T-helper 17 cell (primary cell): Measurements from ENCODE around the gene IST1. TPM values are rescaled to one million over a fixed set of nuclear protein-coding genes. Genes with fewer than 3 reads are reported as not detected.
"Not testable (repeated sequence)": the region's sequence is repeated elsewhere in the genome, so short reads cannot be mapped to it uniquely, and the experiment has no call there.

Experiments used
- ATAC-seq: fragments of 150-1000 bp; cut with Tn5 transposase; 2 replicates; pipeline ENCODE4 v1.10.0; 2021; ENCODE audit warnings: mild to moderate bottlenecking, moderate library complexity
- DNase-seq, 3 donors: peaks; one replicate each; pipeline versions ENCODE4 v3.0.0 to v3.0.0-alpha.2; 2020 to 2021
- H3K9me3 ChIP-seq: one replicate; pipeline ENCODE4 v1.7.0; 2013; ENCODE audit warnings: low read length, mild to moderate bottlenecking; ENCODE audit not compliant: control insufficient read depth, poor library complexity, severe bottlenecking
- H3K27ac Mint-ChIP-seq: one replicate; pipeline ENCODE4 v1.8.0; 2022; ENCODE audit warnings: mild to moderate bottlenecking, moderate library complexity, mixed read lengths
- H3K27me3 Mint-ChIP-seq: one replicate; pipeline ENCODE4 v1.8.0; 2022; ENCODE audit warnings: mixed read lengths
- H3K36me3 Mint-ChIP-seq: one replicate; pipeline ENCODE4 v1.8.0; 2022; ENCODE audit warnings: low read depth, mixed read lengths
- H3K4me1 Mint-ChIP-seq: one replicate; pipeline ENCODE4 v1.8.0; 2022; ENCODE audit warnings: mild to moderate bottlenecking, mixed read lengths
- H3K4me3 Mint-ChIP-seq: one replicate; pipeline ENCODE4 v1.8.0; 2022; ENCODE audit warnings: mild to moderate bottlenecking, moderate library complexity, mixed read lengths
- total RNA-seq, 4 donors: library from RNA in 2 of 4; stranded (reverse) in 2 of 4; gene quantifications; one replicate each; pipeline ENCODE4 v1.2.3 and lab custom pipeline; 2022 to 2026

IST1 gene
- total RNA-seq, 2 donors from 2014 or later: 262 to 283 TPM

DNA sequence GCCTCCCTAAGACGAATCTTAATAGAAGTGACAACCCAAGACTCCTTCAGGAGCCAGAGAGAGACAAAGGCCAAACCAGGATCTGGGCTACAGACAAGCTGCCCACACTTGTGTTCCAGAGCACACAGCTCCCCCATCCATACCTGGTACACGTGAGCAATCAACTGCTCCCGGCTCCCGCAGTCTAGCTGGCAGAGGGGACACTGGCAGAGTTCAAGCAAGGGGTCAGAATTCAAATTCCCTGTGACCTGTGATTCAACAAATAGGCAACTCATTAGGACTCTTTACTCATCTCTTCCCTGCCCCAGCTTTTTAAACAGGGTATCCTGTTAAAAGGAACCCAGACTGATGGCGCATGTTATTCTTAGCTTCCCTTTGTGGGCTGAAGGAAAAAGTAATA is 31.3 kb upstream of the IST1 start:
- Mint-ChIP-seq H3K27me3 (no peaks in the 10 kb centered on the region), H3K36me3 (peaks cover 9% of the 10 kb centered on the region), H3K4me1 (peaks cover 16% of the 10 kb centered on the region), H3K4me3 (no peak overlapping the region), H3K27ac (no peak overlapping the region)
- ATAC-seq (no peak), DNase-seq (no peak)
- H3K9me3 ChIP-seq: no peaks in the 10 kb centered on the region

DNA sequence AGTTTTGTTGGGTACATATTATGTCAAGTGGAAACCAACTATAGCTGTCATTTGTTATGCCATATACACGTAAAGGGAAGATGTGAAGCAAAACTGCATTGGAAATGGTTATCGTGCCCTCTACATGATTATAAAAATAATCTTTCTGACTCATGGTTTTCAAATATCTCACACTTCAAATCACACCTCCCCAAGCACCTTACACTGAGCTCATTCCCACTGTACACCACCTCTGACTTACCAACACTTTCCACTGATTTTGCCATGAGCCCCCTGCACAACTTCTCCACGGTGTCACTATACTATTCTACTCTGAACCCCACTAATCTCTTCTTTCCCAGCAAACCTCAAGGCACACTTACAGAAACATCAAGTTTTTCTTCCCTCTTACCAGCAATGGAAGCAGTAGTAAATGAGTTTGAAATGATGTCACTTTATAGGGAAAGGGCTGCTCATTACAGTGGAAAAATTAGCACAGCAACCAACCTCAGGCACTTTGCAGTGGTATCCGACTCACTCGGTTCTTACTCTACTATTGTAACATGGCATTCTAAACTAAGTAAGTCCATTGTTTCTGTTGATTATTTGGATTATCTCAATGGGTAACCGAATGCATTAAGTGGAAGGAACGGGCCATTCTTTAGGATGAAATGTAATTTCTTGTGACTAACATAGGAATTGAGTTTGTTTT is 30.0 kb upstream of the IST1 start:
- Mint-ChIP-seq H3K27ac (no peak overlapping the region), H3K27me3 (no peaks in the 10 kb centered on the region), H3K36me3 (peaks cover 9% of the 10 kb centered on the region), H3K4me3 (no peak overlapping the region), H3K4me1 (peaks cover 17% of the 10 kb centered on the region)
- no peaks in the 10 kb centered on the region for H3K9me3 ChIP-seq
- no peak for ATAC-seq
- no peak for DNase-seq

DNA sequence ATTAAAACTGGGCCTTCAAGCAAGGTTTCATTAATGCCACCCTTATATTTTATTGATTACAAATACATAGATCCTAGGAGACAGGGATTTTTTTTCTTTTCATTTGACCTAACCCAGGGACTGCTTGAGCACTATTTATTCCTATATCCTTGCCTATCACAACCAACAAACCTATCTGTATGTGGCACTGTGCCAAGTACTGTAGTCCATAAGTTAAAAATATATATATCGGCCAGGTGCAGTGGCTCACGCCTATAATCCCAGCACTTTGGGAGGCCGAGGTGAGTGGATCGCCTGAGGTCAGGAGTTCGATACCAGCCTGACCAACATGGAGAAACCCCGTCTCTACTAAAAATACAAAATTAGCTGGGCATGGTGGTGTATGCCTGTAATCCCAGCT is 28.2 kb upstream of the IST1 start:
- not testable (repeated sequence) for H3K9me3 ChIP-seq, H3K4me3 Mint-ChIP-seq, DNase-seq, H3K27ac Mint-ChIP-seq, H3K27me3 Mint-ChIP-seq, ATAC-seq, H3K36me3 Mint-ChIP-seq
- H3K4me1 Mint-ChIP-seq: peaks cover 16% of the 10 kb centered on the region

DNA sequence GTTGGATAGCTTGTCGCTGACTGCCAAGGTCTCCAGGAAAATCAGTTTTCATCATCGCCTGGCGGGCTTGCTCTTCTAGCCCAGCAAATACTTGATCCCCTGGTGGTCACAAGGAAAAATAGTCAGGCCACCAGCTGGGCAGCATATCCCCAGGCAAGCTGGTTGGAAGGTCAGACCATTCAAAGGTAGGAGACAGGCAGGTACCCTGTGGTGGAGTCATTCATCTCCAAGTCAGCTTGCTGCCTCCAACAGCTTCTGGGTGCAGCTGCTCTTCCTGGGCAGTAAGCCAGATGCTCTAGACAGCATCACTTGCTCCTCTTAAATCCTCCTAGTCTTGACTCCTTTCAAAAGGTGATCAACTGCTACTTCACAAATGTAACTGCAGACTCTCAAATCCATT is 27.4 kb upstream of the IST1 start:
- no peaks in the 10 kb centered on the region for H3K27me3 Mint-ChIP-seq
- no peak overlapping the region for H3K4me3 Mint-ChIP-seq
- peaks cover 16% of the 10 kb centered on the region for H3K4me1 Mint-ChIP-seq
- no peak for ATAC-seq
- H3K9me3 ChIP-seq: no peaks in the 10 kb centered on the region
- DNase-seq: no peak
- H3K36me3 Mint-ChIP-seq: peaks cover 9% of the 10 kb centered on the region
- peak overlapping the region; percentile 11 for H3K27ac Mint-ChIP-seq

DNA sequence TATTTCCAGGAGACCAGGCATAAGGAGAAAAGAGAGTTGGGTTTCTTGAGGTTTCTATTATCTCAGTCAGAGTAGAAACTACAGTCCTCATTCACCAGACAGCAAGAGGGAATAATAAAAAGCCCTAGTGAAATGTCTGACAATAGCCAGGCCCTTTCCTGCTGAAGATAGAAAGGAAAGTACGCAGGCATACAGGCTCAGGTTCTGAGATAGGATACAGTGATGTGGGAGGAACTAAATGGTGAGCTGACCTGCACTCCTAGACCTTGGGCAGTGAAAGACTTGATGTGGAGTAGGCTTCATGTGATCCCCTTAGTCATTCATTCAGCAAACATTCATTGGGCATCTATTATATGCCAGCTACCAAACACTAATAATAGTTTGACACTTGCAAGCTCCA is 26.2 kb upstream of the IST1 start:
- Mint-ChIP-seq H3K27me3 (no peaks in the 10 kb centered on the region), H3K27ac (no peak overlapping the region), H3K4me1 (peaks cover 16% of the 10 kb centered on the region), H3K4me3 (no peak overlapping the region), H3K36me3 (peaks cover 9% of the 10 kb centered on the region)
- no peaks in the 10 kb centered on the region for H3K9me3 ChIP-seq
- DNase-seq (no peak), ATAC-seq (no peak)

DNA sequence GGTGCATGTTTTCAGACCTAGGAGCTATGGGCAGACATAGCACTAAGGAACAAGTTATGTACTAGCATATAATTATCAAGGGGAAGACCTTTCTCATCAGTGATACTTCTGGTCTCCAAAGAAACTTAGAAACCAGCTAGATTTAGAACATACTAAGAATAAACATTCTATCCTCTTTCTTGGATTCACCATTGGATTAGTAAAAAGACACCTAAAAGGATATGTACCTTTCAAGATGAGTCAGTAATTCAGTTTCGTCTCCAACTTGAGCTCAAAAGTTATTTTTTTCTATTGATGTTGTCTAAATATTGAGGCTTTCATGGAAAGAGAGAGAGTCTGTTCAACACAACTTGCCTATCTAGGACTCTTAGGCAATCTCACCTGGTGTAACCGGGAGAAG is 24.5 kb upstream of the IST1 start:
- H3K36me3 Mint-ChIP-seq: peaks cover 2% of the 10 kb centered on the region
- no peaks in the 10 kb centered on the region for H3K9me3 ChIP-seq
- peaks cover 16% of the 10 kb centered on the region for H3K4me1 Mint-ChIP-seq
- ATAC-seq: no peak
- no peak overlapping the region for H3K4me3 Mint-ChIP-seq
- no peaks in the 10 kb centered on the region for H3K27me3 Mint-ChIP-seq
- H3K27ac Mint-ChIP-seq: no peak overlapping the region
- DNase-seq: no peak

DNA sequence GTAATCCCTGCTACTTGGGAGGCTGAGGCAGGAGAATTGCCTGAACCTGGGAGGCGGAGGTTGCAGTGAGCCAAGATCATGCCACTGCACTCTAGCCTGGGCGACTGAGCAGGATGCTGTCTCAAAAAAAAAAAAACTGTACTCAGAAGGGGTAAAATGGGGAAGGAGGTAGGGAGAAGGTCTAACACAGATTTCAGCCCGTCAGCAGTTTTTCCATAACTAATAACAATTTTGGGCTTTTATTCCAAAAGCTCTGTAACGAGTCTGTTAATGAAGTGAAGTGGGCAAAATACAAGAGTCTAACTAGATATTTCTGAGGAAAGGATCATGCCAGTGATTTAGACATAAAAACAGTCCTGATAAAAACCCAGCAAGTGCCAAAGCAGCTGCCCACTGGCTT is 22.1 kb upstream of the IST1 start:
- Mint-ChIP-seq H3K4me3 (no peak overlapping the region), H3K27me3 (no peaks in the 10 kb centered on the region), H3K27ac (no peak overlapping the region), H3K4me1 (peaks cover 12% of the 10 kb centered on the region), H3K36me3 (peaks cover 2% of the 10 kb centered on the region)
- DNase-seq: no peak
- H3K9me3 ChIP-seq: no peaks in the 10 kb centered on the region
- ATAC-seq: no peak

DNA sequence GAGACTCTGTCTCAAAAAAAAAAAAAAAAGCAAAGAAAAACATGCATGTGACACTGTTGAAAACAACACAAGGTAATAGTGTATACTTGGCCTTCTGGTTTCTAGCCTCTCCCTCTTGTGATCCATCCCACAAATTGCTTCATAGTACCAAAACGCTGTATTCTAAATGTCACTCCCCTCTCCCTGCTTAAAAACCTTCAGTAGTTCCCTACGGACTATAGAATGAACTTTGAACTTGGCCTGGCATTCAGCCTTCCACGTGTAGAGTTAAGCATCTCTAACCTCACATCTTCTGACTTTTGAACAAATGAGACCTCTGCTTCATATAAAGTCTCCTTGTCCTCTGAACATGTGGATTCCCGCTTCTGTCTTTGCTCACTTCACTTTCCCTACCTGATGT is 16.4 kb upstream of the IST1 start:
- DNase-seq (no peak), ATAC-seq (no peak)
- Mint-ChIP-seq H3K27ac (no peak overlapping the region), H3K4me3 (no peak overlapping the region), H3K27me3 (no peaks in the 10 kb centered on the region), H3K4me1 (peaks cover 43% of the 10 kb centered on the region), H3K36me3 (peaks cover 10% of the 10 kb centered on the region)
- H3K9me3 ChIP-seq: no peaks in the 10 kb centered on the region

DNA sequence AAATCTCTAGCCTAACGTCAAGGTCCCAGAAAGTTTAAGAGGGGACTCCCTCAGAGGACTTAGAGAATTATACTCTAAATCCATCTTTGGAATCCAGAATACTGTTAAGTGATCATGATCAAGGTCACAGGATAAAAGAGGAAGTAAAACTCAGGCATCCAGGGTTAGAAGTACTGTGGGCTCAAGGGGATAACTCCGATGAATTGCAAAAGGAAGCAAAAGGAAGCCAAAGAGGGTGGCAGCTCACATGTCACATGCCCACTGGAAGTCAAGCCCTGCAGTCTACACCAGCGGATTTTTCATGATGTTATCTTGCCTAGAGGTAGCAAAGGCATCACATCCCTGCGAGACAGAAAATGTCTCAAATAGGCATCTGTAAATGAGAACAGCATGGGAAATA is 15.2 kb upstream of the IST1 start:
- no peaks in the 10 kb centered on the region for H3K9me3 ChIP-seq
- H3K4me3 Mint-ChIP-seq: peak overlapping the region; percentile 78
- peaks cover 12% of the 10 kb centered on the region for H3K36me3 Mint-ChIP-seq
- no peaks in the 10 kb centered on the region for H3K27me3 Mint-ChIP-seq
- DNase-seq: no peak
- no peak overlapping the region for H3K27ac Mint-ChIP-seq
- ATAC-seq: no peak
- H3K4me1 Mint-ChIP-seq: peaks cover 49% of the 10 kb centered on the region

DNA sequence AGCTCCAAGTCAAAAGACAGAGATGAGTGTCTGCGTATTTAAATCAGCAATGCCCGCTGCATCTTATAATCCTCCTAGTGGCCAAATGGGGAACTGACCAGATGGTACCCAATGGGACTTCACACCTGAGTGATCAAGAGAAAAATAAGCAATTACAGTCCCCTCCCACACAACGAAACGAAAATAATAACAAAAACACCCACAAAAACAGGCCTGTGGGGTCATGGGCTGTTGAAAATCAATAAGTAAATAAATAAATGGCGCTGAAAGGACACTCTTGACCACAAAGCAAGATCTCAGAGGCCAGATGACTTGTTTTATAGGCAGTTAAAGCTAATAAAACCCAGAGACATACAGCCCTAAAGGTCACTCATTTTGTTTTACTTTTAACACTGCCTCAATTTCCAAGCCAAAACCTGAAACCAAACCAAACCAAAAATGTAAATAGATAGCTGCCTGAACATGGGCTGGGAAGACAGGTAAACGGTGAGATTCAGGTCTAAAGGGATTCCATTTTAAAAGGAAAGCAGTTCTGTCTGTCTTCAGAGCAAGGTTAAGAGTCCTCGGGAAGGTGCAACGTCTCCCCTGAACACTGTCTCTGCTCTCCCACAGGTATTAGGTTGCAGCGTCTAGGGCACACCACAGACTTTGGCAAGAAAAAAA is 12.7 kb upstream of the IST1 start:
- Mint-ChIP-seq H3K27me3 (no peaks in the 10 kb centered on the region), H3K4me3 (peak overlapping the region; percentile 91), H3K36me3 (peaks cover 10% of the 10 kb centered on the region), H3K4me1 (peaks cover 48% of the 10 kb centered on the region), H3K27ac (peak overlapping the region; percentile 89)
- peak; percentile 43 to 76 (median 54) for DNase-seq
- H3K9me3 ChIP-seq: no peaks in the 10 kb centered on the region
- ATAC-seq: peak; percentile 63

DNA sequence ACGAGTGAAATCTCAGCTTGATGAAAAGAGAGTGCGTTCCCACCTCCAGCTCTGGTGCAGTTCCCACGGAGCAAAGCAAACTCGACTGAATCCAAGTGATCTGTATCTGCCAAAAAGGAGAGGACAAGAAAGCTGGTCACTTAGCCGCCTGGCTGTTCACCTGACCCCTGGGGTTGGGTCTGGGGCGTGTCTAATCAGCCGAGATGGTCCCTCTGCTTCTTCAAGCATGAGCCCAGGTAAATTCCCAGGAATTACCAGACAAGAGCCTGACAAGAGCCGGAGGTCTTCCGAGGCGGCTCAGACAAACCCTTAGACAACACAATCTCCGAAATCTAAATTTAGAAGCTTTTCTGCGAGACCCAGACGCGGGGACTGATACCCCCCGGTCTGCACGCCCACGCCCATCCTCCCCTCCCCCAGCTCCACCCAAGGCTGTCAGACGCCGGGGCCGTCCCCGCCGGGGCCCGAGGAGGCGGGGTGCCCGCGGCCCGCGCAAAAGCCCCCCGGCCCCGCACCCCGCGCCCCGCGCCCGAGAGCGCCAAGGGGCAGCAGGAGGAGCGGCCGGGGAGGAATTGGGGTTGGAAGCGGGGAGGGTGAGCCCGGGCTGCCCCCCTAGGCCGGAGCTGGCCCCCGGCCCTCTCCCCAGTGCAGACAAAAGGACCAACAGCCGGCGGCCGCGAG is 12.0 kb upstream of the IST1 start:
- H3K9me3 ChIP-seq: no peaks in the 10 kb centered on the region
- H3K27me3 Mint-ChIP-seq: no peaks in the 10 kb centered on the region
- peak; percentile 13 for ATAC-seq
- peak; percentile 28 to 49 (median 46) for DNase-seq
- peak overlapping the region; percentile 89 for H3K27ac Mint-ChIP-seq
- peak overlapping the region; percentile 91 for H3K4me3 Mint-ChIP-seq
- H3K4me1 Mint-ChIP-seq: peaks cover 48% of the 10 kb centered on the region
- H3K36me3 Mint-ChIP-seq: peaks cover 10% of the 10 kb centered on the region

DNA sequence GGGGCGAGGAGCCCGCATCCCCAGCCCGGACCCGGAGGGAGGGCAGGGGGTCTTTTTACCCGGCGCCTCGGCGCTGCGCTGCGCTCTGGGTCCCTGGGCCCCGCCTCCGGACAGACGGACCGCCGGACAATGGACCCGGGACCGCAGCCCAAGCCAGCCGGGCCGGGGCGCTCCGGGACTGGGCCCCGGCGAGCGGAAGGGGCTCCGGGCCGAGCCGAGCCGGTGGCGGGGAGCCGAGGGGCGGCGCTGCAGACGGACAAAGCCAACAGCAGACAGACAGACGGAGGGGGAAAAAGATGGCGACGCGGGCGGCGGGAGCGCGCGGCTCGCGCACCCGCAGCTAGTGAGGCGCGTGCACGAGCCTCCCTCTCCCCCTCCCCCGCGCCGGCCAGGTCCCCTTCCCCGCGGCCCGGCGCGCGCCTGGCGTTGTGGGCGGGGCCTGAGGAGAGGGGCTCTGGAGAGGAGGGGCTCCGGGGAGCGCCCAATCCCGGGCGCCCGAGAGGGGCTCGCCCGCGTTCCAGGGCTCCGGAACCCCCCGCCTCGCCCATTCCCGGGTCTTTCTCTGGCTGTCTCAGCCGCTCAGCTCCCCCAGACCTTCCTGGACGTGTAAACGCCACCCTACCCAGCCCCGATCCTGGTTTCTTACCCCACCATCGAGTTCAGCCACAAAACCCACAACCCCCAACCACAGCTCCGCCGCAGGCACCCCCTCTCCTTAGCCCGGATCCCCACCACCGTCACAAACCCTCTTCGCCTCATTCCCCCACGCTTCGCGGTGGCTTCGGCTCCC is 11.3 kb upstream of the IST1 start, which contains the start of gene ZNF821:
TSS of gene ZNF821 (minus strand) at position 334 of the 790 bp plus-strand sequence. CDS start 4,236 bp downstream, outside the sequence.
- peak within 1 kb of the TSS; percentile 94 for H3K27ac Mint-ChIP-seq
- no peaks in the 10 kb centered on the region for H3K27me3 Mint-ChIP-seq
- no peaks in the 10 kb centered on the region for H3K9me3 ChIP-seq
- ATAC-seq (peak; percentile 67), DNase-seq (peak; percentile 69 to 79 (median 77))
- peak within 1 kb of the TSS; percentile 99 for H3K4me3 Mint-ChIP-seq
- H3K4me1 Mint-ChIP-seq: peaks cover 46% of the 10 kb centered on the region
- peaks cover 8% of the 10 kb centered on the region for H3K36me3 Mint-ChIP-seq

DNA sequence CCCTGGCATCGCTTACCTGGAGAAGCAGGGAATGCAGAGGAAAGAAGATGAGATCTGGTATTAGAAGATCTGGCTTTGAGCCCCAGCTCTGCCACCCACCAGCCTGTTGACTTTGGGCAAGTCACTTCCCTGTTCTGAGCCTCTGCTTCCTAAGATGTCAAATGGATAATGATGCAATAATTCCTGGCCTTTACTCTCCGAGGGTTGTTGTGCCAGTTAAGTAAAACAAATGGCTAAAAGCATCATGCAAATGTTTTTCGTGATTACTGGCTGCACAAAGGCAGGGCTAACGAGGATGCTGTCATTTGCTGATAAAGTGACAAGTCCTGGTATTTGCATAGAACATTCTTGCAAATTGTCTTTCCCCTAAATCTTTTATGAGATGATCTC is 10.1 kb upstream of the IST1 start:
- H3K36me3 Mint-ChIP-seq: peaks cover 2% of the 10 kb centered on the region
- peaks cover 34% of the 10 kb centered on the region for H3K4me1 Mint-ChIP-seq
- no peaks in the 10 kb centered on the region for H3K27me3 Mint-ChIP-seq

More for the DNA sequence above, 10.1 kb upstream of the IST1 start:
- DNase-seq: no peak
- no peaks in the 10 kb centered on the region for H3K9me3 ChIP-seq
- no peak for ATAC-seq
- H3K27ac Mint-ChIP-seq: no peak overlapping the region
- H3K4me3 Mint-ChIP-seq: peak overlapping the region; percentile 99
